ENCODE results near the gene TFF1.

The TFF1 gene

DNA sequence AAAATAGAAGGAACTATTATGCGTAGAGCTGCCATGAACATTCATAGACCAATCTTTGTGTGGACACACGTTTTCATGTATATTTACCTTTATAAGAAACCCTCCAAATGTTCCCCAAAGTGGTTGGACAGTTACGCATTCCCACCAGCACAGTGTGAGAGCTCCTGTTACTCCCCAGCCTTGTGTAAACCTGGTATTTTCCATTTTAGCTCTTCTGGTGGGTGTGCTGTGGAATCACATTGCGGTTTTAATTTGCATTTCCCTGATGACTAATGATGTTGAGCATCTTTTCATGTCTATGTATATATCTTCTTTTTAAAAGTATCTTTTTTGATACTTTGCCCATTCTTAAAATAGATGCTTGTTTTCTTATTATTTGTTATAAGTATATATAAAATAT lies 34.2 kb upstream of the TFF1 start:
- ChIA-PET CTCF (interaction anchor here (1.0 kb wide), 1 partner anchor 50 kb away, joined by 3 read pairs; no protein-coding TSS in a partner anchor), POLR2A (no interaction called here)
- TF ChIP-seq, protein P1, sequence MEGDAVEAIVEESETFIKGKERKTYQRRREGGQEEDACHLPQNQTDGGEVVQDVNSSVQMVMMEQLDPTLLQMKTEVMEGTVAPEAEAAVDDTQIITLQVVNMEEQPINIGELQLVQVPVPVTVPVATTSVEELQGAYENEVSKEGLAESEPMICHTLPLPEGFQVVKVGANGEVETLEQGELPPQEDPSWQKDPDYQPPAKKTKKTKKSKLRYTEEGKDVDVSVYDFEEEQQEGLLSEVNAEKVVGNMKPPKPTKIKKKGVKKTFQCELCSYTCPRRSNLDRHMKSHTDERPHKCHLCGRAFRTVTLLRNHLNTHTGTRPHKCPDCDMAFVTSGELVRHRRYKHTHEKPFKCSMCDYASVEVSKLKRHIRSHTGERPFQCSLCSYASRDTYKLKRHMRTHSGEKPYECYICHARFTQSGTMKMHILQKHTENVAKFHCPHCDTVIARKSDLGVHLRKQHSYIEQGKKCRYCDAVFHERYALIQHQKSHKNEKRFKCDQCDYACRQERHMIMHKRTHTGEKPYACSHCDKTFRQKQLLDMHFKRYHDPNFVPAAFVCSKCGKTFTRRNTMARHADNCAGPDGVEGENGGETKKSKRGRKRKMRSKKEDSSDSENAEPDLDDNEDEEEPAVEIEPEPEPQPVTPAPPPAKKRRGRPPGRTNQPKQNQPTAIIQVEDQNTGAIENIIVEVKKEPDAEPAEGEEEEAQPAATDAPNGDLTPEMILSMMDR (IDR thresholded peaks at IDR 0.05; ENCODE audit: control extremely low read depth, extremely low read depth, low read depth, missing control alignments) = no peak
- no peak for DNase-seq (ENCODE audit: extremely low spot score)

GRCh38 chr21:42398436-42399028 lies 32.2 kb upstream of the TFF1 start:
- POLR2A ChIA-PET = interaction anchor here (0.8 kb wide), 1 partner anchor 11 kb away, joined by 3 read pairs; no protein-coding TSS in a partner anchor
- TF ChIP-seq, protein P1 (IDR thresholded peaks at IDR 0.05; ENCODE audit: control extremely low read depth, extremely low read depth, low read depth, missing control alignments) = no peak
- CTCF ChIA-PET = interaction anchor here (0.8 to 1.5 kb wide), 8 partner anchors 10 to 234 kb away, joined by 3 to 5 read pairs (median 3); no protein-coding TSS in a partner anchor
- DNase-seq (ENCODE audit: extremely low spot score) = no peak

GRCh38 chr21:42397746-42398394 lies 31.5 kb upstream of the TFF1 start:
- DNase-seq (ENCODE audit: extremely low spot score) = no peak
- ChIA-PET POLR2A (no interaction called here), CTCF (interaction anchor here (1.1 to 1.5 kb wide), 3 partner anchors 9 to 88 kb away, joined by 3 to 5 read pairs (median 5); no protein-coding TSS in a partner anchor)
- TF ChIP-seq, protein P1 (IDR thresholded peaks at IDR 0.05; ENCODE audit: control extremely low read depth, extremely low read depth, low read depth, missing control alignments) = no peak

- CTCF ChIA-PET = interaction anchor here (1.2 kb wide), 1 partner anchor 8 kb away, joined by 3 read pairs; no protein-coding TSS in a partner anchor
- POLR2A ChIA-PET = no interaction called here
- TF ChIP-seq, protein P1 (IDR thresholded peaks at IDR 0.05; ENCODE audit: control extremely low read depth, extremely low read depth, low read depth, missing control alignments) = no peak
- no peak for DNase-seq (ENCODE audit: extremely low spot score)
Measured at GRCh38 chr21:42396799-42397745, 30.7 kb upstream of the TFF1 start.

- TF ChIP-seq, protein P1 (IDR thresholded peaks at IDR 0.05; ENCODE audit: control extremely low read depth, extremely low read depth, low read depth, missing control alignments) = no peak
- ChIA-PET POLR2A (no interaction called here), CTCF (interaction anchor here (1.5 kb wide), 1 partner anchor 8 kb away, joined by 3 read pairs; the partner anchor contains the start of gene UBASH3A)
- no peak for DNase-seq (ENCODE audit: extremely low spot score)
Measured at GRCh38 chr21:42395905-42396651, 29.7 kb upstream of the TFF1 start, which contains the start of gene TMPRSS3. TSS of gene TMPRSS3 (minus strand) at chr21:42396052. CDS start at chr21:42395417, 635 bp downstream.
